NCI-H460 (cell line): Measurements from ENCODE around the gene RECQL5. TPM values are rescaled to one million over a fixed set of nuclear protein-coding genes. Genes with fewer than 3 reads are reported as not detected.
"Not testable (repeated sequence)": the region's sequence is repeated elsewhere in the genome, so short reads cannot be mapped to it uniquely, and the experiment has no call there.

Experiments
- DNase-seq: peaks from one replicate; pipeline ENCODE4 v3.0.0-alpha.2; 2016; ENCODE audit warnings: low read depth; ENCODE audit errors: extremely low read depth
- total RNA-seq: library from RNA; depleted of rRNA; stranded (reverse); fragments of >200 nt; shearing (Covaris generic); gene quantifications from 2 replicates; pipeline ENCODE4 v1.2.3, GENCODE V29; 2014

The RECQL5 gene
- total RNA-seq, 1 experiment from 2014 or later, result 25.5 TPM

DNA sequence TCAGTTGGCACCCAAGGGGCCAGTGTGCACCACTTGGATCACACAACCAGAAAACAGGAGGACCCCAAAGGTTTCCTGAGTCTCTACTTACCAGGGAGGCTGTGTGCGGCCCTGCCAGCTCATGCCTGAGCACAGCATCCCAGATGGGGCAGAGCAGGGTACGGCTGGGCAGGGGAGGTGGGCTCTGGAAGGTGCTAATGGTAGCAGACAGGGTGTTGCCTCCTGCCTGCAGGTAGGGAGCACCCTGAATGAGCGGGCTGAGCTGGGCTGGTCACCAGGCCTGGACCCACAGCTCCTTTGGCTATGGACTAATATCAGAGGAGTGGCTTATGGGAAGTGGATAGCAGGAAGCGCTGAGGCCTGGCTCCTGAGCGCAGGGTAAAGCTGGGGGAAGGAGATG lies 14.6 kb downstream of the RECQL5 start:
- DNase-seq, result no peak

DNA sequence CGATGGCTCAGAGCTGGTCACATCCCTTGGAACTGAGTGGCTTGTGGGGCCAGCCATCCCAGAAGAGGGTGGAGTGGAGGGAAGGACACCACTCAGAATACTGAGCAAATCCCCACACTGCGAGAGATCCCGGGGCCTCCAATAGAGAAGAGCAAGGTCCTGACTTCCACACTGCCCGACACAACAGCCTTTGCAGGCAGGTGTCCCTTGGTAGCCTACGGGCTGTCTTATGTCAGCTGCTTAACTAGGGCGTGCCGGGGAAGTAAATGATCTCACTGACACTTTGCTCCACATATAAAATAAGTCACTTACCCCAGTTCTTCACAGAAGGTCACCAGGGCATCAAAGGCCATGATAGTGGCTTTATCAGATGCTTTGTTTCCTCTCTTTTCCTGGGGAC lies 16.1 kb downstream of the RECQL5 start:
- no peak for DNase-seq

DNA sequence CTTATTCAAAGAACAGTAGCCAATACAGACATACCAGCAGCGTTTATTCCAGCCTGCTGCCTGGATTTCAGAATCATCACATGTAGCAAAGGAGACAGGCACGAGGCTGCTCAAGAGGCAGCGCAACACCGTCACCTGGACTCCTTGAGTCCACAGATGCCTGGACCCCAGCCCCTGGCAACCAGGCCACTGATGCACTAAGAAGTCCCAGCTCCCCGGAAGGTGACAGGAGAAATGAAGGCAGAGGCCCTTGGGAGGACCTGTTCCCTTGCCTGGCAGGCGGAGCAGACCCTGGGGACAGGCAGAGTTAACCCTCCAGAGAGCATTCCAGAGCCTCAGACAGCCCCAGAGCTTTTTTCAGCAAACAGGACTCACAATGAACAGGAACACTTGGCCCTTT lies 17.3 kb downstream of the RECQL5 start:
- no peak for DNase-seq

DNA sequence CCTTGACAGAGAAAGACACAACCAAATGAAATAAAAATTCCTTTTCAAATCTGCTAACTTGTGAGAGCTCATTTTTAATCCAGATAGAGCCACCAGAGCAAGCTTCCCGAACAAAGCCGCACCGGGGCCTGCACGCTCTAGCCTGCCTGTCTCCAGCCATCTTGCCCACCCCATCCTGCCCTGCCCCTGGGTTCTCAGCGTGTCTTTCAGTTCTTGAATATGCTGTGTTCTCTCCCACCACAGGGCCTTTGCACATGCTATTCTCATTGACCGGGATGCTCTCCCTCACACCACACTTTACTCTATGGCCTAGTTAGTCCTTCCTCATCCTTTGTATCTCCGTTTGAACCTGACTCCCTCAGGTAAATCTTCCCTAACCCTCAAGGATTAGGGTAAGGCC lies 19.0 kb downstream of the RECQL5 start:
- no peak for DNase-seq

DNA sequence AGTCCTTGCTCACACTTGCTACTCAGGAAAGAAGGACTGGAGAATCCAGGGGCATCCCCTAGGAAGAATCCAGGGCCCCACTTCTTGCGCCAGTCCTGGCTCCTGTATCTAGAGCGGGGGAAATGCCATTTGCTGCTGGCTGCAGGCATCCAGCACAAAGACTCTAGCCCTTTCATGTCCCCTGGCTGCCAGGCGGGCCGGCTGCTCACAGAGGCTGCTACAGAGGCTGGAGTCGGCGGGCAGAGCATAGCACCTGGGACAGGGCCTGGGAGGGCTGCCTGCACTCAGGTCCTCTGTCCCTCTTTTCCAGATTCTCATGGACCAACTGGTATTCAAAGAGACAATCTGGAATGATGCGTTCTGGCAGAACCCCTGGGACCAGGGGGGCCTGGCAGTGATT lies 19.9 kb downstream of the RECQL5 start:
- DNase-seq, result no peak

DNA sequence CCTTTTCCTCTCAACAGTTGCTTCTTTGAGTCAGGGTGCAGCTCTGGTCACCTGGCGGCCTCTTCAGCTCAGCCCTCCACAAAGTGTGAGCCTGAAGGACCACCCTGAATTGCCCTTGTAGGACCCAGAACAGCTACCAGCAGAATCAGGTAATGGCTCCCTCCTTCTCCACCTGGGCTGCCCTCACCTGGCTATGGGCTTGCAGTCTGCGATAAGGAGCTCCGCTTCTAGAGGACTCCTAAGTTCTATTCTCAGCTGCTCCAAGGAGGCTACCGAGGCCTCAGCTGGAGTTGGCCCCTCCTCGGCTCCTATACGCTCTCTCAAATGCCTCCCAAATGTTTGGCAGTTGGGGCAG lies 20.3 kb downstream of the RECQL5 start:
- DNase-seq, result no peak

DNA sequence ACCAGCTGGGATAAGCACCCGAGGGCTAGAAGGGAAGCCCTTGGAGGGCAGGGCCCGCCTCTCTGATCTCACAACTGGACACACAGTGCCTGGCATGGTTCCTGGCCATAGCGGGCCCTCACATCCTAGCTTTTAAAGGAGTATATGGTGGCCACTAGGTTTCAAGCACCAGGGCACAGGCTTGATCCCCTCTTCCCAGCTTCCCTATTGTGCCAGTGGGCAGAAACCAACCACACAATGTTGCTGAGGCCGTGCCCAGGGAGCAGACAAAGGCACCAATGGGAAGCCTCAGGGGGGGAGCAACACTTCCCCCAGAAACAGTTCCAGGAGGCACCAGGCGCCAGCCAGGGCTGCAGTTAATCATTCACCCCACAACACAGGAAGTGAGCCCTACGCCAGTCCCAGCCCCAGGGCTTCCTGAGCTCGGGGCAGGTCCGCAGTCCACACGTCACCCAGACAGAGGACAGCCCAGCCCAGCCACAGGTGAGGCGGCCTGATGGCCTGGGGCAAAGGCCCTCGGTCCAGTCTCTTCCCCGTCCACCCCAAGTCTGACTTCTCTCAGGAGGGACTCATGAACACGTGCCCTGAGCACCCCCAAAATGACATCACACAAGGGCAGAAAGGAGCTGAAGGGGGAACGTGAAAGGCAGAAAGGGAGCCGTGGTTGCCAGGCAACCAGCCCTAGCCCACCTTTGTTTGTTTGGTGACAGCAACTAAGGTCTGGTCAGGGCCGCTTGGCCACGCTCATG lies 20.9 kb downstream of the RECQL5 start:
- DNase-seq, result no peak

DNA sequence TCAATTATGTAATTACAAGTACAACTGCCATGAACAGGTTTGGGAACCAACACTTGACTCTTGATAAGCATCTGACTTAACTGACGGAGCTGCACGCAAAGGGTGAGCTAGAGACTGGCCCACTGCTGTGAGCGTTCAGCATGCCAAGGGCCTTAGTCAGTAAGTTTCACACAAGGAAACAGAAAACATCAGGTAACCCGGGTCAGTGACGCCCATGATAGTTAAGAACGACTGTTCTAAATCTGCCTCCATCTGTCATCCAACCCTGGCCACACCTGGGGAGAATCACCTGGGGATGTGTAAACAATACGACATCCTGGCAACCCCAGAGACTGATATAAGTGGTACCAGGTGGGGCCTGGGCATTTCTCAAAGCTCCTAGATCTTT lies 21.5 kb downstream of the RECQL5 start:
- DNase-seq, result no peak

DNA sequence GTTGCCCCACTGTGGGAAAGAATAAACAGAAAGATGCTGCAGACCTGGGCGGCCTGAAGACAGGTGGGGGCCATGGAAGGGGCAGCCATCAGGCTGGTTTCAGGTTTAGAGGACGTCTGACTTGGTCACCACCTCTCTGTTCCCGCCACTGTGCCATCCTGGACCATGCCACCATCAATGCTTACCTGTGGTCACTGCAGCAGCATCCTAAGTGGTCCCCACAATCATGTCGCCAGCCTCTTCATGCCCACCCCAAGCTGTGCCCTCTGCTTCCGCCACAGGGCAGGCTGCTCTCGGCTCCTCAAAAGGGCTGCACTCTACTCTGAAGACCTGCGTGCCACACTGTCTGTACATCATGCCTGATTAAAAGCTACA lies 23.3 kb downstream of the RECQL5 start:
- no peak for DNase-seq

DNA sequence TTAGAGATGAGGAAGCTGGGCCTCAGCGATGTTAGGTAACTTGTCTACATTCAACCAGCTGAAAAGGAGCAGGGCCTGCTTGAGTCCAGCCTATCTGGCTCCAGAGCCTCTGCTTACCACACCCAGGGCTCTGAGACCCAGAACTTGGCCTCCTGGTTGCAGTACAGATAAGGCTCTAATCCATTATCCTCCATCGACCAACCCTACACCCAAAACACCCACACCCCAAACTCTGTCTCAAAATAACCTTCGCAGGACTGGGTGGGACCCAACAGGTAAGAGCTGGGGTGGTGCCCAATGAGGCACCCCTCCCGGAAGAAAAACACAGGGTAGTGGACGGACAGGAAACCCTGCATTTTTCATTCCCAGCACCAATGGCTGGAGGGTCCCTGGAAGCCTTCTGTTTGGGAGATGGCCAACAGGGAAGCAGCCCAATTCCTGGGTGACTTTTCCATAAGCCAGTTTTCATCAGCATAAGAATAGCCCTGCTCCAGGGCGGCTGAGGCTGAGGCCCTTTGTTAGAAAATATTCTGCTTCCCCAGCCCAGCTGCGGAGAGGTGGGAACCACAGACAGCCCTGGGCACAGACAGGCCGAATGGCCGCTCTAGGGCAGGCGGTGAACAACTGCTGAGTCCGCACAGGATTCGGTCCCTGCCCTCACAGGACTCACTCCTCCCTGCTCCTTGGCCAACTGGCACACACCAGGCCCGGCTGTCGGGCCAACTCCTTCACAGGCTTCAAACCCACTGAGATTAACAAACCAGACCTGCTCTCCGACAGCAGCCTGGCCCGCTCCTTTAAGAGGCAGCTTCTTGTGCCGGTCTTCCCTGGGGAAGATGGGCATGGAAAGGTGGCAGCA lies 23.9 kb downstream of the RECQL5 start:
- no peak for DNase-seq

DNA sequence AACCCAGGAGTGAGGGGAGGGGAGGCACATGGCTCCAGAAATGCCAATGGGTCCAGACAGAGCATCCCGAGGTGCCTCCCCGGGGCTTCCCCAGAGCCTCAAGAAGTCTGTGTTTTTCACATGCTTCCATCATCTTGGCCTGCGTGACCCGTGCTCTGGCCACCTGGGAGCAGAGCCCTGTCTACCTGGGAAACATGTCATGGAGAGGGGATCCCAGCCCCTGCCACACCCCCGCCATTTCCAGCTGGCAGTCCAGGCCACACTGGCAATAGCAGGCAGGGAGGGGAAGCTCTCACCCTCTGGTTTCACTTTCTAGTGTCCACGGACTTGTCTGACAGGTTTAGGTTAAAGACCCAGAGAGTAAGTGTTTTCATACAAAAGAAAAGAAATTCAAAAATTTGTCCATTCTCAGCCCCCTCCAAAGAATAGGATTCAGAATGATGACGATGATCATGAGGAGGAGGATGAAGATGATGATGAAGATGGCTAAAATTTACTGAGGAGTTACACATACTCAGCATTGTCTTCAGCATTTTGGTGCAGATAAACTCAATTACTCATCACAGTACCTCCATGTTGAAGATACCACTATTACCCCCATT lies 24.7 kb downstream of the RECQL5 start:
- DNase-seq, result no peak

DNA sequence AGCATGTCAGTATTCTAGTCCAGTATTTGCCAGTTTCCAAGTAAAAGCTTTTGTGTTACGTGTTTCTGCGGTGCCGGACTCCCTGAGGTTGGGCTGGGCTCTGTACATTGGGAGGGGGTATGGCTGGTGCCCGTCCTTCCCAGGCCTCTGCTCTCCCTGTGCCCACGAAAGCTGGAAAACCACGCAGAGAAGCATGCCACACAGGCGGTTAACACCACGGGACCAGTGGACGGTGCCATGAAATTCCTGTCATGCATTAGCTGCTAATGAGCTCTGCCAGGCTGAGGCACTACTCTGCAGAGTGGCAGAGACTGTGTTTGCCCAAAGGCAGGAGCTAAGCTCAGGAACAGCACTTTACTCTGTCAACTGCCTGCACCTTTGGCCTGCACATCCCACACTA lies 25.6 kb downstream of the RECQL5 start:
- DNase-seq, result no peak

DNA sequence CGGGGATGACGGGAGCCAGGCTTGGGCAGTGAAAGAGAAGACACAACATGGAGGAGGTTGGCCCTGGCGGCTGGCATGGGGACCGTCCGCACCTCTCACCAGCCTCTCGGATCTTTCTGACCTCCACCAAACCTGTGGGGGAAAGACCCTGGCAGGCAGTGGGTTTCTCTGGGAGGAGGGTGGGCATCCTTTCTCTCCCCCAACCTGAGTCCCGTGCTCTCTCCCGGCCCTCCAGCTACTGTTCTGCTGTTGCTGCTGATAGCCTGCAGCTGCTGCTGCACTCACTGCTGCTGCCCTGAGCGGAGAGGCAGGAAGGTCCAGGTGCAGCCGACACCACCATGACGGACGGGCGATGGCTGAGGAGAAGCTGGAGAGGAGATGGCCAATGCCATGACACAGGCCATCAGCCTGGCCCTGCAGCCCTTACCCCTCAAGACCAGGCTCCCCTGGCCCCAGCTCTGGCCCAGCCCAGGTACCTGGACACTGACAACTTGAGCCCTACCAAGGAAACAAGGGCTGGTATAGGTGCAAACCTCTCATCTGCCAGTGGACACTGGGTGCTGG lies 26.3 kb downstream of the RECQL5 start:
- no peak for DNase-seq

DNA sequence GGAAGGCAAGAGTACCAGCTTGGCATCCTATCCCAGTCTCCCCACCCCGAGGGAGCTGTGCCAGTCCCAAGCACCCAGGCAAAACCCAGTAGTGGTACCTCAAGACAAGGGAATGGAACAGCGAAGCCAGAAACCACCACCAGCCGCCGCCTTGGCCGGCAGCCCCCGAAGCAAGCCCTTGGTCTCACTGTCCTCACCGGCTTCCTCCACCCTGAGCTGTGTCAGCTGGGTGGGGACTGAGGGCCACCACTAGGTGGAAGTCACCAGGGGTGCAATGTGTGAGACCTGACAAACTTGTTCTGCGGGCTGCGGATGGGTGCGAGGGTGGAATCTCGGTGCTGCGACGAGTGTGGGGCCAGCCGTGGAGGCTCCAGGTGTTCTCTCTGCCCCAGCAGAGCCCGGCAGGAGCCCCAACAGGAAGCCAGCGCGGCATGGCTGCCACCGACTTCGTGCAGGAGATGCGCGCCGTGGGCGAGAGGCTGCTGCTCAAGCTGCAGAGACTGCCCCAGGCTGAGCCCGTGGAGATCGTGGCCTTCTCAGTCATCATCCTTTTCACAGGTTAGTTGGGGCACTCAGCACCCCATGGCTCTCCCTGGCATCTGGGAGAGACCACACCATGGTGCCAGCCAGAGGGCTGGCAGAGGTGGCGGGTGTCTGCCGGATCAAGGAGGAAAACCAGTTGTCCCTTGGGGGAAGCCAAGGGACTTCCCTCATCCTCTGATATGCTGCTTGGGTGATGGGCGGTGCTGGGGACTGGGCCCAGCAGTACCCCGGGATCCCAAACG lies 27.0 kb downstream of the RECQL5 start:
- DNase-seq, result no peak

DNA sequence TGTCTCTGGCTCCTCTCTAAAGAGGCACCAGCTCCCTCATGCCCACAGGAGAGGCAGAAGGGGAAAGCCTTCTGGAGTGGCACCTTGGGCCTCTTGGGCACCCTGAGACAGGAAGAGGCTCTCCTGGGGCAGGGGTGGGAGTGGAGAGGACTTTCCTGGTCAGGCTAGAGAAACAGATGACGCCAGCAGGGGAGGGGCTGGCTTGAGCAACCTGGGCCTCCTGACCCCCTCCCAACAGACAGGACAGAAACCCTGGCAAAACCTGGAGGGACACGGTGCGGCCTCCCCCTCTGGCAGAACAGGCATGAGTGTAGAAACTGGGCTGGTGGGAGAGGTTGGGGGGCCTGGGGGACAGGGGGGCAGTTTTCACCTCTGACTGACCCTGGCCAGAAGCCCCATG lies 27.6 kb downstream of the RECQL5 start:
- DNase-seq, result no peak

DNA sequence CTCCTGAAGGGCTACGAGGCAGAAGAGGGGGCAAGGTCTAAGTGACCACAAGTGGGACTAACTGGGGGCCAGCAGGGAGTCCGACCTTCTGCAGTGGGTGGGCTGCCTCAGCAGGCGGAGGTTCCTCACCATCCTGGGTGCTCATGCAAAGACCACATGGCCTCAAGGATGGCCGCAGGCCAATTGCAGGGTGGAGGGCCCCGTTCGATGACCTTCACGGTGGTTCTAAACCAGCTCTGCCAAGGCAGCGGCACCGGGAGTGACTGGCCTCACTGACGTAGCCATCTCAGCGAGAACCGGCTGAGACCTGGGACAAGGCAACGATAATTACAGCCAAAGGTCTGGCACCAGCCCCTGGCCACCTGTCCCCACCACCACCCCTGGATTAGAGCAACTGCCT lies 28.1 kb downstream of the RECQL5 start:
- DNase-seq, result no peak

DNA sequence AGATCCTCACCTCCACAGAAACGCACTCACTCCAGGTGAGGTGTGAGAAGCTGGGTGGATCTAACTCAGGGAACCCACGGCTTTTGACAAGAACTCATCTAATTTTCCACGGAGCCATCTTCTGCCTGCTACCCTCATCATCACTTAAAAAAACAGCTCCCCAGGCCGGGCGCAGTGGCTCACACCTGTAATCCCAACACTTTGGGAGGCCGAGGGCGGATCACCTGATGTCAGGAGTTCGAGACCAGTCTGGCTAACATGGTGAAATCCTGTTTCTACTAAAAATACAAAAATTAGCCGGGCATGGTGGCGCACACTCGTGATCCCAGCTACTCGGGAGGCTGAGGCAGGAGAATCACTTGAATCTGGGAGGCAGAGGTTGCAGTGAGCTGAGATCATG lies 28.9 kb downstream of the RECQL5 start:
- DNase-seq, result not testable (repeated sequence)

DNA sequence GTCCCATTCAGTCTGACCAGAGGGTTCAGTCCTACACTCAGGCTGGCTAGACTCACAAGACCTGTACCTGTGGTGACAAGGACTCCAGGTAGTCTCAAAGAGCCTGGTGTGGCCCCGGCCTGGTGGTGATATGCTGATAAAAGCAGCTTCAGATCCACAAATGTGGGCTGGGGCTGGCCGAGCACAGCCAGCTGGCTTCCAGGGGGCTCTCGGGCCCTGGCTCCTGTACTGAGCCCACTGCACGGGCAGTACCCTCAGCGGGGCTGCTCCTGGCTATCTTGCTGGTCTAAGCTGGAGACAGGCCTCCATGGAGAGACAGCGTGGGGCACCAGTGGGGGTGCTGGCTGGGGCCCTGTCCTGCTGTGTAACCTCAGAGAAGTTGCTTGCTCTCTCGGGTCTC lies 29.4 kb downstream of the RECQL5 start:
- no peak for DNase-seq

DNA sequence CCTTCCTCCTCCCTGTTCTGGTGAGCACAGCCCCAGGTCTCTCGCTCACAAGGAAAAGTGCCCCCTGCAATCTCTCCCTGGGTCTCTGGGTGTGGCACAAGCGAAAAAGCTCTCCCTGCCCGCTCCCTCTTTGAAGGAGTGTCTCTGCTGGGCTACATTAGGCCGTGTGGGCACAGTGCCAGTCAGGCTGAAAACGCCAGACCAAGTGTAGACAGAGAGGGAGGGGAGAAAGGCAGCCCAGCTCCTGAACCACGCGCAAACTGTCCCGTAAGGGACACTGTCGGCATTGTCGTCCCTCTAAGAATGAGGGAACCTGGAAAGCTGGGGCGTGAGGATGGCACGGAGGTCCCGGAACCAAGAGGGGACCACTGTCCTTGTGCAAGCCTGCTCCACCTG lies 29.8 kb downstream of the RECQL5 start:
- DNase-seq, result no peak

DNA sequence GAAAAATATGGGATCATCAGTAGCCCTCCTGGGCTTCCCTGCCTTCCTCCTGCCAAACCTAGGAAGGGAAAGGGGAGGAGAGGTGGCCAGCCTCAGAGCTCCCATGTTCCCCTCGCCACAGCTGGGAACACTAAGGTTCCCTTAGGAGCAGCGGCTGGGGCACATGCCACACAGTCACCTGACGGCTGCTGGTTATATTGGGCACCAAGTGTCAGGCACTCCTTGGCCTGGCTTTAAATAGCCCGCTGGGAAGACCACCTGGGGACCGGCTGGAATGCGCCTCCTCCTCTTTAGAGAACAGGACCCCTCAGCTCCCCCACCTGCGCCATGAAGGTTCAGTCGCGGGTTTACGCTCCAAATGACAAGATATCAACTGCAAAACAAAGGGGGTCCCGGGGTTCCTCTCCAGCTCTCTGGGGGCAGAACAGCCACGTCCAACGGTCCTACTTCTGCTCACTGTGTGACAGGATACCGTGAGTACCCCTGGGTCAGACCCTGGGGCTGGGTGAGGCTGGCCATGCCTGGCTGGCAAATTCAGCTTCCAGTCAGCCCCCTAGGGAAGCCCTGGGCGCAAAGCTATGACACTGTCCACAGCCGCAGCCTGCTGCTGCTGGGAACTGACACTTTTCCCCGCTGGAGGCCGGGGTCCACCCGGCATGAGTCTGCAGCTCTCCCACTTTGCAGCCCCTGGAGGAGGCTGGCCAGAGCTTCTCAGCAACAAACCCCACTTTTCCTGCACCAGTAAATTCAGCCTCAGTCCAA lies 30.4 kb downstream of the RECQL5 start:
- no peak for DNase-seq
